Measurements from ENCODE around the gene ZNF57.

DNA sequence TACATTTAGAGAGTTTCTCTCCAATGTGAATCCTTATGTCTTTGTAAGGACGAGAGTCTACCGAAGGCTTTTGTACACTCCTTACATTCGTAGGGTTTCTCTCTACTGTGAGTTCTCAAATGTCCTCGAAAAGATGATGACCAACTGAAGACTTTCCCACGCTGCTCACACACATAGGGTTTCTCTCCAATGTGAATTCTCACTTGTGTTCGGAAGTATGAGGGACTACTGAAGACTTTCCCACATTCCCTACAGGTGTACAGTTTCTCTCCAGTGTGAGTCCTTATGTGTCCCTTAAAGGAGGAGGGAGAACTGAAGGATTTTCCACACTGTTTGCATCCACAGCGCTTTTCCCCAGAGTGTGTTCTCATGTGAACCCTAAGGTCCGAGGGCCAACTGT lies 4.0 kb upstream of the ZNF57 start:
- TF ChIP-seq, protein P1, sequence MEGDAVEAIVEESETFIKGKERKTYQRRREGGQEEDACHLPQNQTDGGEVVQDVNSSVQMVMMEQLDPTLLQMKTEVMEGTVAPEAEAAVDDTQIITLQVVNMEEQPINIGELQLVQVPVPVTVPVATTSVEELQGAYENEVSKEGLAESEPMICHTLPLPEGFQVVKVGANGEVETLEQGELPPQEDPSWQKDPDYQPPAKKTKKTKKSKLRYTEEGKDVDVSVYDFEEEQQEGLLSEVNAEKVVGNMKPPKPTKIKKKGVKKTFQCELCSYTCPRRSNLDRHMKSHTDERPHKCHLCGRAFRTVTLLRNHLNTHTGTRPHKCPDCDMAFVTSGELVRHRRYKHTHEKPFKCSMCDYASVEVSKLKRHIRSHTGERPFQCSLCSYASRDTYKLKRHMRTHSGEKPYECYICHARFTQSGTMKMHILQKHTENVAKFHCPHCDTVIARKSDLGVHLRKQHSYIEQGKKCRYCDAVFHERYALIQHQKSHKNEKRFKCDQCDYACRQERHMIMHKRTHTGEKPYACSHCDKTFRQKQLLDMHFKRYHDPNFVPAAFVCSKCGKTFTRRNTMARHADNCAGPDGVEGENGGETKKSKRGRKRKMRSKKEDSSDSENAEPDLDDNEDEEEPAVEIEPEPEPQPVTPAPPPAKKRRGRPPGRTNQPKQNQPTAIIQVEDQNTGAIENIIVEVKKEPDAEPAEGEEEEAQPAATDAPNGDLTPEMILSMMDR (tag by site-specific recombination; IDR thresholded peaks at IDR 0.05) = no peak
- TF ChIP-seq REPIN1 (tag by site-specific recombination; IDR thresholded peaks at IDR 0.05; ENCODE audit: low read depth) (no peak), YY1 (tag by site-specific recombination; IDR thresholded peaks at IDR 0.05) (no peak)
